Activated T-cell treated with anti-CD3 and anti-CD28 coated beads, Interleukin-2, amount 50 U/mL, for 72 hours (primary cell): Measurements from ENCODE around the gene ATP8B3. TPM values are rescaled to one million over a fixed set of nuclear protein-coding genes. Genes with fewer than 3 reads are reported as not detected.
A peak's percentile ranks its signal among the peaks of the same experiment; 100 is the strongest.

Source experiments
- ATAC-seq, 2 donors: fragments of 150-1000 bp; cut with Tn5 transposase; replicated peaks in 1 of 2; 2 replicates each; pipeline ENCODE4 v1.10.0; 2021; ENCODE audit warnings: moderate library complexity in 2 of 2, mild to moderate bottlenecking in 1 of 2
- DNase-seq, 2 donors: peaks; one replicate each; pipeline ENCODE4 v3.0.0; 2021 to 2022; ENCODE audit warnings: mixed read lengths in 1 of 2
- H3K27ac Mint-ChIP-seq: one replicate; pipeline ENCODE4 v1.8.0; 2022; ENCODE audit warnings: mild to moderate bottlenecking, moderate library complexity, mixed read lengths
- H3K27me3 Mint-ChIP-seq: one replicate; pipeline ENCODE4 v1.8.0; 2022; ENCODE audit warnings: low read depth, mixed read lengths
- H3K36me3 Mint-ChIP-seq, 2 donors: one replicate each; pipeline ENCODE4 v1.8.0; 2022; ENCODE audit warnings: mixed read lengths in 2 of 2, mild to moderate bottlenecking in 1 of 2; ENCODE audit not compliant: insufficient read depth in 2 of 2
- H3K4me1 Mint-ChIP-seq: one replicate; pipeline ENCODE4 v1.8.0; 2022; ENCODE audit warnings: low read depth, mixed read lengths
- H3K4me3 Mint-ChIP-seq, 2 donors: one replicate each; pipeline ENCODE4 v1.8.0; 2022; ENCODE audit warnings: mild to moderate bottlenecking in 2 of 2, mixed read lengths in 2 of 2, moderate library complexity in 2 of 2
- H3K9me3 Mint-ChIP-seq, 2 donors: one replicate each; pipeline ENCODE4 v1.8.0; 2022; ENCODE audit warnings: mixed read lengths in 2 of 2
- total RNA-seq, 2 donors: library from RNA; stranded (reverse); gene quantifications; one replicate each; pipeline ENCODE4 v1.2.3, GENCODE V29; 2022

The ATP8B3 gene
- total RNA-seq, 2 donors from 2014 or later: 12.1 to 12.8 TPM

GRCh38 chr19:1751367-1752008, 60.6 kb downstream of the ATP8B3 start:
- no peaks in the 10 kb centered on the region for H3K9me3 Mint-ChIP-seq
- DNase-seq (no peak), ATAC-seq (no peak)
- peaks cover 66% of the 10 kb centered on the region for H3K27me3 Mint-ChIP-seq
- peaks cover 20% of the 10 kb centered on the region for H3K4me1 Mint-ChIP-seq
- H3K27ac Mint-ChIP-seq: no peak overlapping the region
- no peaks in the 10 kb centered on the region for H3K36me3 Mint-ChIP-seq
- no peak overlapping the region for H3K4me3 Mint-ChIP-seq

GRCh38 chr19:1750343-1751021, 61.6 kb downstream of the ATP8B3 start:
- DNase-seq (no peak), ATAC-seq (no peak)

GRCh38 chr19:1749373-1750342, 62.4 kb downstream of the ATP8B3 start:
- H3K27me3 Mint-ChIP-seq: peaks cover 51% of the 10 kb centered on the region
- ATAC-seq (no peak), DNase-seq (no peak)
- no peak overlapping the region for H3K27ac Mint-ChIP-seq
- H3K4me1 Mint-ChIP-seq: peaks cover 14% of the 10 kb centered on the region
- H3K9me3 Mint-ChIP-seq: no peaks in the 10 kb centered on the region
- peak overlapping the region in 1 of 2 donors; percentile 43 for H3K4me3 Mint-ChIP-seq
- H3K36me3 Mint-ChIP-seq: no peaks in the 10 kb centered on the region

More at GRCh38 chr19:1750343-1751021, 61.6 kb downstream of the ATP8B3 start:
- Mint-ChIP-seq H3K27me3 (peaks cover 59% of the 10 kb centered on the region), H3K4me3 (peak overlapping the region in 1 of 2 donors; percentile 43), H3K27ac (no peak overlapping the region), H3K4me1 (peaks cover 17% of the 10 kb centered on the region), H3K36me3 (no peaks in the 10 kb centered on the region), H3K9me3 (no peaks in the 10 kb centered on the region)

- Mint-ChIP-seq H3K27me3 (peaks cover 50% of the 10 kb centered on the region), H3K4me1 (peaks cover 14% of the 10 kb centered on the region), H3K9me3 (no peaks in the 10 kb centered on the region), H3K4me3 (no peak overlapping the region), H3K36me3 (no peaks in the 10 kb centered on the region), H3K27ac (no peak overlapping the region)
- DNase-seq: no peak
- ATAC-seq: no peak
These were observed 63.2 kb downstream of the ATP8B3 start for GRCh38 chr19:1748873-1749341.

DNA sequence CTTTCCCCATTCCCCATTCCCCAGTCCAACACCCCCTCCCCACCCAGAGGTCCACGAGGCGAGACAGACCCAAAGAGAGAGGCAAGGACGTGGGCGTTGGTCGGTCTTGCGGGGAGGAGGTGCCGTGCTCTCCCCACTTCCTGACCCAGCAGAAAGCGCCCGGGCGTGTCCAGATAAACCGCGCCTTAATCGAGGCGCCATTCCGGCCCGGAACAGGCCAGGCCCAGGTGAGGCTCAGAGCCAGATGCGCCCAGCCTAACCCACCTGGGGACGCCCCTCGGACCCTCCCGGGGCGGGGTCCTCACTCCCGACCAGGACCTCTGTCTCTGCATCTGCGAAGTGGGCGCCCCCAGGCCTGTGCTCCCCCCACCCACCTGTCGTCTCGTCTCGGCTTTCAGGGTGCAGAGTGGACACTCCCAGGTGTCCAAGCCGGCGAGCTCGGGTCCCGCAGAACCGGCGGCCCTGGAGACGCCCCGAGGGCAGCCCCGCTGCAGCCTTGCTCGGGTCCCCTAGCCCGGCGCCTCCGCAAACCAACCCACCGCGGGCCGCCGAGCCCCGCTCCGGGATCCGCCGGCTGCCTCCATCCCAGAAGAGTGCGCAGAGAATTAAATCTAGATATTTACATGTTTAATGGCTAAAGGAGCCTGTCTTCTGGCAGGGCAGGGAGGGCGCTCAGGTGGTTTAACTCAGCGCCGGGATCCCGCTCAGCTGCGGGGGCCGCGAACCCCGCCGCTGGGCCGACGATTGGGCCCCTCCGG, 63.8 kb downstream of the ATP8B3 start:
- H3K27me3 Mint-ChIP-seq: peaks cover 50% of the 10 kb centered on the region

DNA sequence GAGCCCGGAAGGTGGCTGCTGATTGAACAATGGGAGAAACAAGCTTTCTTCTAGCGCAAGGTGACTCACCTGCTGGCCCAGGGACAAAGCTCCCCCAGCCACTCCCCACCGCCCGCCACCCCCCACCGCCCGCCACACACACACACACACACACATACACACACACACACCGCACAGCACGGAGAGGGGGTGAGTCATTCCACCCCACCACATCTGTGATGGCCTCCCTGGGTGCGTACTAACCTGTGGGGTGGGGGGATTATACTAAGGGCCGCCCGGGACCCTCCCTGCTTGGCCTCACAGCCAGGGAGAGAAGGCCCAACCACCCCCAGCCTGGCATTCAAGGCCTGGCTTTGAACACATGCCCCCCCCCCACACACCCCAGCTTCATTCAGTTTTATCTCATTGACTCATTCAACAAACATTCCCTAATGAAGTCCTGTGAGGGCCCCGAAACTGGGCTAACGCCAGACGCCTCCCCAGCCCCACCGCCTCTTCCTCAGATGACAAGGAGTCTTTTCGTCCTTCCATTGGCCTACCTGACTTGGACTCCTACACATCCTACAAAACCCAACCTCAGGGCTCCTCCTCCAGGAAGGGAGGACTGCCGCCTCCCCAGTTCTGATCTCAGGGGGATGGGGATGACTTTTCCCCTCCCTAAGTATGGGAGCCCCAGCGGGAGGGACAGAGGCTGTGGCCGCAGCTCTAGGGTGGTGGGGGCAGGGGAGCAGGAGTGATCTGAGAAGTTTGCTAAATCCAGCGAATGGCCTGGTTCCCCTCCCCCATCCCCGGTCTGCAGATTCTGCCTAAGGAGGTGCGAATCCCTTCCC, 64.6 kb downstream of the ATP8B3 start:
- H3K36me3 Mint-ChIP-seq: no peaks in the 10 kb centered on the region
- H3K4me1 Mint-ChIP-seq: peaks cover 14% of the 10 kb centered on the region
- peak overlapping the region; percentile 39 to 57 for H3K4me3 Mint-ChIP-seq
- no peaks in the 10 kb centered on the region for H3K9me3 Mint-ChIP-seq
- peak; percentile 83 to 85 for ATAC-seq
- H3K27me3 Mint-ChIP-seq: peaks cover 44% of the 10 kb centered on the region
- no peak overlapping the region for H3K27ac Mint-ChIP-seq
- peak; percentile 45 to 70 for DNase-seq

More for the DNA sequence above, 63.8 kb downstream of the ATP8B3 start:
- Mint-ChIP-seq H3K4me1 (peaks cover 14% of the 10 kb centered on the region), H3K36me3 (no peaks in the 10 kb centered on the region), H3K9me3 (no peaks in the 10 kb centered on the region), H3K27ac (no peak overlapping the region), H3K4me3 (peak overlapping the region; percentile 14 to 57)
- DNase-seq: no peak
- ATAC-seq: no peak

DNA sequence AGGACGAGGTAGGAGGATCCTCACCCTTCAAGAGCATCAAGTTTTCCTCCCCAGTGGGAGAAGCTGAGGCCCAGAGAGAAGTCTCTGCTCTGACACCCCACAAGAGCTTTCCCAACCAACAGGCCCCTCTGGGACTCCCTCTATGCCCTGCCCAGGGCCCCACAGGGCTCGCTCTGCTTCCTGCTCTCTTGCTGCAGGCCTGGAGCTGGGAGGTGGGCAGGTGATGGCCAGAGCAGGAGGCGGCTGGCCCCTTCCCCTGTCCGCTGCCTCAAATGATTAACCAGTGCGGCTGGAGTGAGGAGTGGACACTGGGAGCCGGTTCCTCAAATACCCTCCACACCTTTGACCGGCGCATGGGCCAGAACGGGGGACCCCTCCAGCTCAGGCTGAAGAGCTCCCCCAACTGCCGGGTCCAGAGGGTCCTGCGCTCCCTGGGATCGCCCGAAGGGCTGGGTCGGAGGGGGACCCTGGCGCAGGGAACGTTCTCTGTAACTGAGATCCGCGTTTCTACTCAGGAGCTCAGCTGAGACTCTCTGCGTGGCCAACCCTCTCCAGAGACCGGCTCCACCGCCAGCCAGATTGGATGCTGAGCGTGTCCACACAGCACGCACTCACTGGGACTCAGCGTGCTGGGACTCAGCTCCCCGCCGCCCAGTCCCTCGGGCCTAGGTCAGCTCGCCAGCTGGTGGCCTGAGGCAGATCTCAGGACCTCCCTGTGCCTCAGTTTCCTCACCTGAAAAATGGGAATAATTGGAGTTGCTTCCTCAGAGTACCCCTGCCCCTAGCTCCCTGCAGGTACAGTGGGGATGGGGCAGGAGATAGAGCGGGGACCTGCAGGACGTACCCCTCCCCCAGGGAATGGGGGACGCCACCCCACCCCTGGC, 65.4 kb downstream of the ATP8B3 start:
- DNase-seq (no peak), ATAC-seq (peak; percentile 10 to 44)
- peaks cover 14% of the 10 kb centered on the region for H3K4me1 Mint-ChIP-seq
- no peak overlapping the region for H3K27ac Mint-ChIP-seq
- H3K36me3 Mint-ChIP-seq: no peaks in the 10 kb centered on the region
- H3K4me3 Mint-ChIP-seq: no peak overlapping the region
- H3K27me3 Mint-ChIP-seq: peaks cover 35% of the 10 kb centered on the region
- no peaks in the 10 kb centered on the region for H3K9me3 Mint-ChIP-seq

GRCh38 chr19:1745589-1746031, 66.5 kb downstream of the ATP8B3 start:
- DNase-seq: no peak
- Mint-ChIP-seq H3K27ac (no peak overlapping the region), H3K36me3 (no peaks in the 10 kb centered on the region), H3K27me3 (peaks cover 25% of the 10 kb centered on the region), H3K4me3 (no peak overlapping the region), H3K9me3 (no peaks in the 10 kb centered on the region), H3K4me1 (peaks cover 14% of the 10 kb centered on the region)
- no peak for ATAC-seq

GRCh38 chr19:1744822-1745563, 67.1 kb downstream of the ATP8B3 start:
- no peak for DNase-seq
- H3K27me3 Mint-ChIP-seq: peaks cover 19% of the 10 kb centered on the region

GRCh38 chr19:1744133-1744665, 67.9 kb downstream of the ATP8B3 start:
- H3K36me3 Mint-ChIP-seq: no peaks in the 10 kb centered on the region
- DNase-seq (no peak), ATAC-seq (no peak)
- H3K27me3 Mint-ChIP-seq: peaks cover 17% of the 10 kb centered on the region
- peaks cover 8% of the 10 kb centered on the region for H3K4me1 Mint-ChIP-seq
- no peak overlapping the region for H3K27ac Mint-ChIP-seq
- no peak overlapping the region for H3K4me3 Mint-ChIP-seq
- H3K9me3 Mint-ChIP-seq: no peaks in the 10 kb centered on the region

More at GRCh38 chr19:1744822-1745563, 67.1 kb downstream of the ATP8B3 start:
- Mint-ChIP-seq H3K4me1 (peaks cover 9% of the 10 kb centered on the region), H3K36me3 (no peaks in the 10 kb centered on the region), H3K4me3 (no peak overlapping the region), H3K27ac (no peak overlapping the region), H3K9me3 (no peaks in the 10 kb centered on the region)
- ATAC-seq: no peak
